H9 (cell line): Measurements from ENCODE around the gene SLC35F5. TPM values are rescaled to one million over a fixed set of nuclear protein-coding genes. Genes with fewer than 3 reads are reported as not detected.

ENCODE experiments used
- DNase-seq: peaks from one replicate; pipeline ENCODE4 v3.0.0-alpha.2; 2017
- H2AFZ ChIP-seq: one replicate; pipeline ENCODE4 v1.6.1; 2013; ENCODE audit warnings: mild to moderate bottlenecking, low read length, control low read depth, moderate library complexity
- H2AK5ac ChIP-seq: 2 replicates; pipeline ENCODE4 v1.6.1; 2013; ENCODE audit warnings: low read length, control low read depth, mixed read lengths; ENCODE audit not compliant: insufficient read length
- H2BK120ac ChIP-seq: one replicate; pipeline ENCODE4 v1.6.1; 2013; ENCODE audit warnings: low read depth, mild to moderate bottlenecking, low read length, control low read depth, inconsistent platforms; ENCODE audit not compliant: poor library complexity, severe bottlenecking
- H2BK12ac ChIP-seq: 2 replicates; pipeline ENCODE4 v1.6.1; 2013; ENCODE audit warnings: low read length, control low read depth, mixed read lengths, low read depth; ENCODE audit not compliant: insufficient read length
- H2BK15ac ChIP-seq: 2 replicates; pipeline ENCODE4 v1.6.1; 2013; ENCODE audit warnings: low read depth, low read length, control low read depth
- H2BK20ac ChIP-seq: one replicate; pipeline ENCODE4 v1.6.1; 2013; ENCODE audit warnings: low read depth, mild to moderate bottlenecking, low read length, control low read depth, inconsistent platforms; ENCODE audit not compliant: poor library complexity, severe bottlenecking
- H2BK5ac ChIP-seq: 2 replicates; pipeline ENCODE4 v1.6.1; 2013; ENCODE audit warnings: low read length, control low read depth, mixed read lengths; ENCODE audit not compliant: insufficient read length
- H3K14ac ChIP-seq: 2 replicates; pipeline ENCODE4 v1.6.1; 2013; ENCODE audit warnings: low read length, control low read depth; ENCODE audit not compliant: insufficient read depth
- H3K18ac ChIP-seq: 2 replicates; pipeline ENCODE4 v1.6.1; 2013; ENCODE audit warnings: low read depth, mild to moderate bottlenecking, mixed read lengths, low read length, control low read depth; ENCODE audit not compliant: insufficient read length
- H3K23ac ChIP-seq: 2 replicates; pipeline ENCODE4 v1.6.1; 2013; ENCODE audit warnings: low read length, control low read depth, mixed read lengths, low read depth; ENCODE audit not compliant: insufficient read length
- H3K23me2 ChIP-seq: 2 replicates; pipeline ENCODE4 v1.6.1; 2013; ENCODE audit warnings: low read depth, mild to moderate bottlenecking, mixed read lengths, low read length, control low read depth; ENCODE audit not compliant: insufficient read length, poor library complexity, severe bottlenecking
- H3K27ac ChIP-seq: 2 replicates; pipeline ENCODE4 v1.5.1; 2013; ENCODE audit warnings: low read length, control low read depth, mixed read lengths, low read depth; ENCODE audit not compliant: insufficient read length
- H3K27me3 ChIP-seq: 2 replicates; pipeline ENCODE4 v1.6.1; 2013; ENCODE audit warnings: low read length, control low read depth, inconsistent platforms; ENCODE audit not compliant: insufficient read depth
- H3K4ac ChIP-seq: 2 replicates; pipeline ENCODE4 v1.6.1; 2013; ENCODE audit warnings: low read depth, mild to moderate bottlenecking, control low read depth, inconsistent platforms, low read length, moderate library complexity
- H3K4me1 ChIP-seq: 2 replicates; pipeline ENCODE4 v1.6.1; 2013; ENCODE audit warnings: low read length, control low read depth, inconsistent platforms; ENCODE audit not compliant: insufficient read depth
- H3K4me2 ChIP-seq: 2 replicates; pipeline ENCODE4 v1.6.1; 2013; ENCODE audit warnings: low read length, control low read depth, mixed read lengths; ENCODE audit not compliant: insufficient read length, insufficient read depth
- H3K56ac ChIP-seq: 2 replicates; pipeline ENCODE4 v1.6.1; 2013; ENCODE audit warnings: low read depth, mild to moderate bottlenecking, mixed read lengths, low read length, control low read depth; ENCODE audit not compliant: insufficient read length
- H3K79me1 ChIP-seq: 2 replicates; pipeline ENCODE4 v1.6.1; 2013; ENCODE audit warnings: low read depth, mild to moderate bottlenecking, moderate library complexity, low read length, control low read depth, inconsistent platforms; ENCODE audit not compliant: insufficient read depth, poor library complexity, severe bottlenecking
- H3K79me2 ChIP-seq: 2 replicates; pipeline ENCODE4 v1.6.1; 2013; ENCODE audit warnings: low read length, control low read depth, inconsistent platforms; ENCODE audit not compliant: insufficient read depth
- H3K9ac ChIP-seq: 2 replicates; pipeline ENCODE4 v1.6.1; 2013; ENCODE audit warnings: low read length, control low read depth, mixed read lengths; ENCODE audit not compliant: insufficient read length; ENCODE audit errors: extremely low read depth
- H3K9me3 ChIP-seq: one replicate; pipeline ENCODE4 v1.6.1; 2013; ENCODE audit warnings: low read depth, low read length, inconsistent platforms; ENCODE audit not compliant: control insufficient read depth
- H3T11ph ChIP-seq: one replicate; pipeline ENCODE4 v1.6.1; 2013; ENCODE audit warnings: mild to moderate bottlenecking, low read length, control low read depth, inconsistent platforms
- H4K20me1 ChIP-seq: one replicate; pipeline ENCODE4 v1.6.1; 2013; ENCODE audit not compliant: control insufficient read depth, insufficient read length, insufficient read depth
- H4K5ac ChIP-seq: 2 replicates; pipeline ENCODE4 v1.6.1; 2013; ENCODE audit warnings: low read depth, mild to moderate bottlenecking, mixed read lengths, low read length, control low read depth; ENCODE audit not compliant: insufficient read length
- H4K8ac ChIP-seq: replicated peaks from 2 replicates; pipeline ENCODE4 v1.6.1; 2013; ENCODE audit warnings: low read length, control low read depth, mixed read lengths, low read depth; ENCODE audit not compliant: insufficient read length
- H4K91ac ChIP-seq: 2 replicates; pipeline ENCODE4 v1.6.1; 2013; ENCODE audit warnings: low read depth, mild to moderate bottlenecking, moderate library complexity, mixed read lengths, low read length, control low read depth; ENCODE audit not compliant: insufficient read length
- H3K27ac Mint-ChIP-seq, 3 experiments: 2 replicates in 2 of 3; 3 replicates in 1 of 3; pipeline ENCODE4 v1.8.0; 2020 to 2021; ENCODE audit warnings: mixed read lengths in 3 of 3, mild to moderate bottlenecking in 1 of 3, moderate library complexity in 1 of 3
- H3K27me3 Mint-ChIP-seq: 2 replicates; pipeline ENCODE4 v1.8.0; 2021; ENCODE audit warnings: low read depth, mild to moderate bottlenecking, moderate library complexity, mixed read lengths
- H3K36me3 Mint-ChIP-seq, 3 experiments: 2 replicates in 2 of 3; 3 replicates in 1 of 3; pipeline ENCODE4 v1.8.0; 2020 to 2021; ENCODE audit warnings: low read depth in 3 of 3, mixed read lengths in 3 of 3; ENCODE audit not compliant: insufficient read depth in 1 of 3
- H3K4me1 Mint-ChIP-seq, 2 experiments: 2 replicates each; pipeline ENCODE4 v1.8.0; 2020; ENCODE audit warnings: mixed read lengths in 2 of 2
- H3K4me3 Mint-ChIP-seq, 2 experiments: 2 replicates in 1 of 2; 3 replicates in 1 of 2; pipeline ENCODE4 v1.8.0; 2020 to 2021; ENCODE audit warnings: mild to moderate bottlenecking in 2 of 2, mixed read lengths in 2 of 2, moderate library complexity in 1 of 2
- H3K9me3 Mint-ChIP-seq, 2 experiments: 2 replicates in 1 of 2; 3 replicates in 1 of 2; pipeline ENCODE4 v1.8.0; 2020; ENCODE audit warnings: mild to moderate bottlenecking in 2 of 2, mixed read lengths in 2 of 2, moderate library complexity in 1 of 2
- WGBS: extraction: QIAGEN DNeasy Blood & Tissue Kit; methylation state at CpG from one replicate; pipeline ENCODE4 v1.1.7; 2013; ENCODE audit warnings: missing lambda C conversion rate, low lambda C conversion rate, mixed read lengths; ENCODE audit not compliant: insufficient read length; ENCODE audit errors: extremely low coverage; 5-methylcytosine and 5-hydroxymethylcytosine counted together
- total RNA-seq: library from RNA; stranded (reverse); gene quantifications from 2 replicates; pipeline ENCODE4 v1.2.1, GENCODE V29; 2021
- TF ChIP-seq, protein P1 (sequence below): fragments of 200-600 bp; sonication (generic); conservative IDR thresholded peaks from 3 replicates; pipeline ENCODE4 v1.8.0; 2021; ENCODE audit warnings: antibody characterized with exemption, mild to moderate bottlenecking

Gene SLC35F5
- total RNA-seq, 1 experiment from 2014 or later: 31.3 TPM

DNA sequence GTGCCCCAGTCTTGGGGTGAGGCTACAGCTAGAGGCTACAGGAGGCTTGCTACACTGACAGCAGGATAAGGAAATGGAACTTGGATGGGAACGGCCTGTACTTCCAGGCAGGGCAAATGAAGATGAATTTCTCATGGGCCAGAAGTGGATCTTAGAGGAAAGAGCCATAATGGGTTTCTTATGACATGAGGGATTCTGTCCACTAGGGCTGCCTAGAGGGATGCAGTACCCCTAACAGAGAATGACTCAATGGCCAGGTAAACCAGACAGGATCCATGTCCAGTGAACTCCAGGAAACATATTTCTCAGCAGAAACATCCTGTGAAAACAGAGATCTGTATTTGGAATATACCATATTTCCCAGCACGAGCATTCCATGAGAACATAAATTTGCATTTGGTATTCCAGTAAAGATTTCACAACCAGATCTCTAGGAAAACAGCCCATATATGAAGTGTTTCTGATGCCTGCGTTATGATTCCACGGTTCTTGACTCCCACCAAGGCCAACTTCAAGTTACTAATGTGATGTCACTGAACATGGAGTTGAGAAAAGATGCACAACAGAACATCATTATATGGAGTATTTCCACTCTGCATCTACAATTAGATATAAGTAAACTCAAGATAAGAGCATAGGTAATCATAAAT is 11.5 kb upstream of the SLC35F5 start:
- Histone ChIP-seq H3K4ac (no peak overlapping the region), H2AFZ (no peak overlapping the region), H2AK5ac (no peak overlapping the region), H3K23ac (no peak overlapping the region), H4K8ac (no peak overlapping the region), H3K27ac (no peak overlapping the region), H2BK15ac (no peak overlapping the region), H3K4me2 (no peak overlapping the region), H4K5ac (no peak overlapping the region), H3K56ac (no peak overlapping the region), H3K9me3 (no peaks in the 10 kb centered on the region), H3K4me1 (no peaks in the 10 kb centered on the region), H3K79me2 (no peaks in the 10 kb centered on the region), H3K27me3 (no peaks in the 10 kb centered on the region), H4K91ac (no peak overlapping the region), H4K20me1 (no peaks in the 10 kb centered on the region), H3K9ac (no peak overlapping the region), H2BK5ac (no peak overlapping the region), H2BK20ac (no peak overlapping the region), H3K14ac (no peak overlapping the region), H3K23me2 (no peaks in the 10 kb centered on the region), H2BK120ac (no peak overlapping the region), H2BK12ac (no peak overlapping the region), H3T11ph (no peak overlapping the region), H3K79me1 (no peaks in the 10 kb centered on the region), H3K18ac (no peak overlapping the region)
- Mint-ChIP-seq H3K4me1 (peaks cover 0 to 7% of the 10 kb centered on the region in 2 experiments; a peak in 3 of 4 replicates), H3K36me3 (peaks cover 7 to 25% (median 12%) of the 10 kb centered on the region in 3 experiments), H3K9me3 (peaks cover 28 to 31% of the 10 kb centered on the region in 2 experiments), H3K4me3 (no peak overlapping the region), H3K27me3 (peaks cover 4% of the 10 kb centered on the region), H3K27ac (no peak overlapping the region)
- TF ChIP-seq, protein P1, sequence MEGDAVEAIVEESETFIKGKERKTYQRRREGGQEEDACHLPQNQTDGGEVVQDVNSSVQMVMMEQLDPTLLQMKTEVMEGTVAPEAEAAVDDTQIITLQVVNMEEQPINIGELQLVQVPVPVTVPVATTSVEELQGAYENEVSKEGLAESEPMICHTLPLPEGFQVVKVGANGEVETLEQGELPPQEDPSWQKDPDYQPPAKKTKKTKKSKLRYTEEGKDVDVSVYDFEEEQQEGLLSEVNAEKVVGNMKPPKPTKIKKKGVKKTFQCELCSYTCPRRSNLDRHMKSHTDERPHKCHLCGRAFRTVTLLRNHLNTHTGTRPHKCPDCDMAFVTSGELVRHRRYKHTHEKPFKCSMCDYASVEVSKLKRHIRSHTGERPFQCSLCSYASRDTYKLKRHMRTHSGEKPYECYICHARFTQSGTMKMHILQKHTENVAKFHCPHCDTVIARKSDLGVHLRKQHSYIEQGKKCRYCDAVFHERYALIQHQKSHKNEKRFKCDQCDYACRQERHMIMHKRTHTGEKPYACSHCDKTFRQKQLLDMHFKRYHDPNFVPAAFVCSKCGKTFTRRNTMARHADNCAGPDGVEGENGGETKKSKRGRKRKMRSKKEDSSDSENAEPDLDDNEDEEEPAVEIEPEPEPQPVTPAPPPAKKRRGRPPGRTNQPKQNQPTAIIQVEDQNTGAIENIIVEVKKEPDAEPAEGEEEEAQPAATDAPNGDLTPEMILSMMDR: peak; percentile 22; the same call in 1 of the 3 replicates
- DNase-seq: no peak
- WGBS: no CpG with 5 or more reads among the region's 4 CpGs
